Kidney tubule cell (primary cell): Measurements from ENCODE around the gene XRCC5.
A peak's percentile ranks its signal among the peaks of the same experiment; 100 is the strongest.
"Not testable (repeated sequence)": the region's sequence is repeated elsewhere in the genome, so short reads cannot be mapped to it uniquely, and the experiment has no call there.

Experiments
- DNase-seq: peaks from one replicate; pipeline ENCODE4 v3.0.0-alpha.2; 2018; ENCODE audit warnings: low spot score

The XRCC5 gene

DNA sequence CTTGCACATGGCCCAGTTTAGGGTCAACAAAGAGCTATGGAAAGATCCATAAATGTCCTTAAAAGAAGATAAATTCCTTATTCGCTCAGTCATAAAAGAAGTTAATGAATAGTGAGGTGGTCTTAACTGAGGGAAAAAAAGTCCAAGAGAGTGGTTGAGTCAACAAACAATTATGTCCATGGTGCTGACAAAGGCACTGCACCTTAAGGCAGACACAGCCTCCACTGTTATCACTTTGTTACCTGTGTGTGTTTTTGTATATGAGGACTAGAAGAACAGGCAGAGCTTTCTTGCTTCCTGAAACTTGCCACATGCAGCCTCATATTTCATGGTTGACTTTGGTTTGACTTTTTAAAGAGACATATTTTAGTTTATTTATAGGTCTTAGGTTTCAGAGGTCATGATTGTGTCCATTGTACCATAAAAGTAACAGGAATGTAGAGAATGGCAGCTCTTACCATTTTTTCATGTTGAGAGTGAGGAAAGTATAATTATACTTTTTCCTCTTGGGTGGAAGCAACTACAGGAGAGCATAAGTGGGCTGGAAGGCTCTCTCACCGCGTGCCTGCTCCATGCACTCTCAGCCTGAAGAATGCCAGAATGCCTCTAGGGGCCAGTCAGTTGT is 93.6 kb downstream of the XRCC5 start:
- DNase-seq = peak; percentile 83

DNA sequence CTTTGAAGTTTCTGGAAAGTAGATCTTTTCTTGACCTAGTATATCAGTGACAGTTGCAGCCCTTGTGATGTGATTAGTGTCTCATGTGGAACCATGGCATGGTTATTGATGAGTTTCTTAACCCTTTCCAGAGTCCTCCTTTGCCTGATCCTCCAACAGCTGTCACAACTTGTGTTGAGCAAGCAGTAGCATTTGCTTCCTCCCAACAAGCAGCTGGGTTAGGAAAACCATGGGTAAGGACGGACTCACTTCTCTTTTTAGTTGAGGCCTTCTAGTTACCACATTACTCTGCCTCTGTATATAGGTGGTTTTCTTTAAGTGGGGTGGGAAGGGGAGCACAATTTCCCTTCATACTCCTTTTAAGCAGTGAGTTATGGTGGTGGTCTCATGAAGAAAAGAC is 96.3 kb downstream of the XRCC5 start:
- DNase-seq = no peak

DNA sequence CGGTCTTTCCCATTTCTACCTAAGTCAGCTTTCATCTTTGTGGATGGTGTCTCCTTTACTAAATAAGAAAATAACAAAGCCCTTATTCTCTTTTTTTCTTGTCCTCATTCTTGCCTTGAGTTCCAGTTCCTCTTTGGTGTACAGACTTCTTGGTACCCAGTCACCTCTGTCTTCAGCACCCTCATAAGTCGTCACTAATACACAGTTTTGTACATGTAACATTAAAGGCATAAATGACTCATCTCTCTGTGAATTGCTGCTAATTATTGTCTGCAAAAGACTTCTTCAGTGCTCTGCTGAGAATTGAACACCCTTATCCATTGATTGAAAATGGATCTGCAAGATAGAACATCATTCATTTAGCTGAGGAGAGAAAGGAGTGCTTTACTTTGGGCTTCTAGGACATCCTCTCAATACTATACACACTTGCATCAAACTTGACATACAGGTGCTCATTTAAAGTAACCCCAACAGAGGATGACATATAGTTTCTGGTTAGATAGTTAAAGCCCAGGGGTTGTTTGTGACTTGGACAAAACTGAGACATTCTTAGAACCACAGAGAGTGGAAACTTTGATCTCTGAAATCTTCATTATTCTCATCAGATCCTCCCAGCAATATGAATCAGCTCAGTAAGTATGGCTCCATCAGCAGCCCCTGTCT is 97.0 kb downstream of the XRCC5 start:
- DNase-seq = no peak

DNA sequence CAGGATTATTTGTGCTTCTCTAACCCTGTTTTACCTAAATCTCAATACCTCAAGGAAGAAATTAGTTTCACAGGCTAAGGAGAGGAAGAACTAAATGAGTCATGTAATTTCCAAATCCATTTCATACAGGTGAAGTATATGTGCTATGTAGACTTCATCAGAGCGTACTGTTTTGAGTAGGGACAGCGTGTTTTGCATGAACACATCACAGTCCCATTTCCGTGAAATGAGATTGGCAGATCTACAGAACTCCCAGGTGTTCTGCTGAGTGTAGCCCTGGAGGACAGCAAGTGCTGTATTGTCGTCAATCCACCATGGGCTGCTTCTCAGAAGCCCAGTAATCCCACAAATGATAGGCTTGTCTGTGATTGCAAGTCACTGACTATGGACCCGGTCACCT is 97.7 kb downstream of the XRCC5 start:
- DNase-seq = no peak

DNA sequence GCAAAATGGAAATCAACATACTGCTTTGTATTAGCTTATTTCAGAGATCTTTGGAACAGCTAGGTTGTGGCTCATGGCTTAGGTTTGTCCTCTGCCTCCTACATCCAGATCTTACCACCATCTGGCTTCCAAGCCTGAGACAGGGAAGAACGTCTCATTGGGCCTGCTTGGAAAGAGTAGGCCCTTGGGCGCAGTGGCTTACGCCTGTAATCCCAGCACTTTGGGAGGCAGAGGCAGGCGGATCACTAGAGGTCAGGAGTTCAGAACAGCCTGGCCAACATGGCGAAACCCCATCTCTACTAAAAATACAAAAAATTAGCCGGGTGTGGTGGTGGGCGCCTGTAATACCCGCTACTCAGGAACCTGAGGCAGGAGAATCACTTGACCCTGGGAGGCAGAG is 99.5 kb downstream of the XRCC5 start:
- DNase-seq = not testable (repeated sequence)

DNA sequence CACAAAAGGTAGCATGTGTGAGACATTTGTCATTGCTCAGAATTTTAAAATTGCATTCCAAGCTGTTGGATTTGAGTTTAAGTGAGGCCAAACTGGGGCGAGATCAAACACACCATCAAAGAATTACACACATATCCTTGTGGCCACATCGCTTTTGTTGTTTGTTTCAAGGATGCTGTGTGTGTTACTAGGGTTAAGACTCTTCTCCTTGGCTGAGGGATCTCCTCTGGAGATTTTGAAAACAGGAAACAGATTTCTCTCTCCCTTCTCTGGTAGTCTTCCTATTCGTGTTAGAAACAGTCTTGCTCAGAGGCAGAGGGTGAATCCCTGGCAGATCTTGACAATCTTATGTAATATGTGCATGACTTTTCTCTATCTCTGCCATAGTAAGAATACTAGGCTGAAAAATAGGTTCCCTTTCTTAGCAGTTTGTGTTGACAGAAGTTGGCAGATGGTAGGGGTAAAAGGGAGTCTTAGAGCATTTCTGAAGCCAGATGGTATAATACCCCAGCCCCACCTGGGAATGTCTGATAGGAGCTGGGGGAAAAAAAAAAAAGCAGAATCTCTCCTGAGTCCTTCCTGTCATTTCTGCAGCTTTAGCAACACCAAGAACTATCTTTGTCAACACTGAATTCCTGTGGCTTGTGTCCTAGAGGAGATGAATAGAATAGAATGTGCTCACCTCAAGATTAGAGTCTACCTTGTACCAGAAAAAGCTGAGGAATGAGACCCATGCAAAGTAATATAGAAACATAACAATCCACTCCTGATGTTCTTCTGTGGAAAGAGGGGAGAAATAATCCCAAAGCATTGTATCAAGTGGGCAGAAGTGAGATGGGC is 101.8 kb downstream of the XRCC5 start:
- DNase-seq = peak; percentile 62

DNA sequence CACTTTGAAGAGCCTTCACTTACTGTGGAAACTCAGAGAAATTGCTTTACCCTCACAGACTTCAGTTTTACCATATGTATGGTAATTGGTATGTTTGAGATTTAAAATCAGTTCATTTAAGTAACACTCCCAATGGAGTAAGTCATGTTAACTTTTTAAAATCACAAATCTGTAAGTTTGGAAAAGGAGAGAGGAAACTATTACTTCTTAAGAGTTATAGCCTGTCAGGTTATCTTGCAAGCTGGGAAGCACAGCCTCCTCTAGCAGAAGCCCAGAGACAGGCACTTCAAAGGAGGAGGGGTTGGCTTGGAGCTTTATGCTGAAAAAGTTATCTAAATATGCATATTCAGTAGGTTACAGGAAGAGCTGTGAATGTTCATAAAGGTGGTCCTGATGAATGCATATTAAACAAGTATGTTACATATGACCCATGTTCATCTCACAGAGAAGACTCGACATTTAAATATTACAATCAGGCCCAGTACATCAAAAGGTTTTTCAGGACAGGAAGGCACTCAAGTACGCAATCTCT is 102.5 kb downstream of the XRCC5 start:
- DNase-seq = no peak

DNA sequence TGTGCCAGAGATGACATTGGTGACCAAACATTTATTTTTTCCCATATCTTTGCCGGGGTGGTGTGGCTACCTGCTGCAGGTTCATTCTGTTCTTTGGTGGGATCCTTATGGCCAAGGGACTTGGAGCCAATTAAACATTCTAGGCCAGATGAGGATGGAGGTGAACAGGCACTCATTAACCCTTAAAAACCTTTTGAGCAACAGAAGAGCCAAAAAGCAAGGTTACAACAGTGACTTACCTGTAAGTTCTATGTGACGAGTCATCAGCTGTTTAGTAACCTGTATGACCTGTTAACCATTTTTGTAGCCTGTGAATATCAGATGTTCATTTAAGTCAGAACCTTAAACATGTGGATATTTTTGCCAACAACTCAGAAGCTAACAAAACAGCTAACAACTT is 105.6 kb downstream of the XRCC5 start:
- DNase-seq = peak; percentile 45

DNA sequence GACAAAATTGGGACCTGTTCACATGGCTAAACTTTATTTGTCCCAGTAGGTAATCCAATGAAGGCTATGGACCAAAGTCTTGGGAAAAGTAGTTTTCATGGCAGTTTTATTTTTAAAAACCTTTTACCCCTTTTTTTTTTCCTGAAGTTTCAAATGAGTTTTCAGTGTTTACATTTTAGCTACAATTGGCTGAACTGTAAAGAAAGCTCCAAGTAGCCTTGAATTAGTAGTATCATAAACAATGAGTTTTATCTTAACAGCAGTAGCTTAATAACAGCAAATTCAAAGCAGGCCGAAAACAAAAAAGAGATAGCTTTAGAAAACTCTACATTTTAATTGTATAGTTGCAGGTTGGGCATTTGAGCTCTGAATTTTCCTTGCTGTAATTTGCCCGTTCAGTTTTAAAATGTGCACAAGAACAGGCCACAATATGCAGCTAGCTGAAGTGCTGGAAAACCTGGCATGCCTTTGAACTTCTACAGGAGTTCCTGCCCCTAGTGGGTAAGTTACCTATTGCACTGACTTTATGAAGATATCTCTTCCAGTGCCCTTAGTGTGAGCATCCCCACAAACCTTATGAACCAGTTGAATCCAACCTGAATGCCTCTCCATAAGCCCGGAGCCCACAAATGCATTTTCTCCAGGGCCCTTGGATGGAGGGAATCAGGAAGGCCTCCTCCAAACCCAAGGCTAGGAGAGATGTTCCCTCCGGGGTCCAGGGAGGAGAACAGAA is 106.7 kb downstream of the XRCC5 start:
- DNase-seq = peak; percentile 41

DNA sequence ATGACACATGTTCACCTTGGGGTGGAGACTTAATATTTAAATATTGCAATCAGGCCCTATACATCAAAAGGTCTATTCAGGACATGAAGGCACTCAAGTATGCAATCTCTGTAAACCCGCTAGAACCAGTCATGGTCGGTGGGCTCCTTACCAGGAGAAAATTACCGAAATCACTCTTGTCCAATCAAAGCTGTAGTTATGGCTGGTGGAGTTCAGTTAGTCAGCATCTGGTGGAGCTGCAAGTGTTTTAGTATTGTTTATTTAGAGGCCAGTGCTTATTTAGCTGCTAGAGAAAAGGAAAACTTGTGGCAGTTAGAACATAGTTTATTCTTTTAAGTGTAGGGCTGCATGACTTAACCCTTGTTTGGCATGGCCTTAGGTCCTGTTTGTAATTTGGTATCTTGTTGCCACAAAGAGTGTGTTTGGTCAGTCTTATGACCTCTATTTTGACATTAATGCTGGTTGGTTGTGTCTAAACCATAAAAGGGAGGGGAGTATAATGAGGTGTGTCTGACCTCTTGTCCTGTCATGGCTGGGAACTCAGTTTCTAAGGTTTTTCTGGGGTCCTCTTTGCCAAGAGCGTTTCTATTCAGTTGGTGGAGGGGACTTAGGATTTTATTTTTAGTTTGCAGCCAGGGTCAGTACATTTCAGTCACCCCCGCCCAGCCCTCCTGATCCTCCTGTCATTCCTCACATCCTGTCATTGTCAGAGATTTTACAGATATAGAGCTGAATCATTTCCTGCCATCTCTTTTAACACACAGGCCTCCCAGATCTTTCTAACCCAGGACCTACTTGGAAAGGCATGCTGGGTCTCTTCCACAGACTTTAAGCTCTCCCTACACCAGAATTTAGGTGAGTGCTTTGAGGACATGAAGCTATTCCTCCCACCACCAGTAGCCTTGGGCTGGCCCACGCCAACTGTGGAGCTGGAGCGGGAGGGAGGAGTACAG is 108.1 kb downstream of the XRCC5 start:
- DNase-seq = peak; percentile 66

DNA sequence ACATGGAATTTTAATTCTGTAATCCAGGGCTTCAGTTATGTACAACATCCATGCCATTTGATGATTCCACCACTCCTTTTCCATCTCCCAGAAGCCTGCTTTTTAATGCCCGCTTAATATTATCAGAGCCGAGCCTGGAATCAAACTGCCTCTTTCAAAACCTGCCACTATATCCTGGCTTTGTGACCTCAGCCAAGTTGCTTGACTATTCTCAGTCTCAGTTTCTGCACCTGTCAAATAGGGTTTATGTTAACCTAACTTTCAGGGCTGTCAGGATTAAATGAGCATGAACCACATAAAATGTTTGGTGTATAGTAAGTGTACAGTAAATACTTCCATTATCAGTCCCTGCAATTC is 108.7 kb downstream of the XRCC5 start:
- DNase-seq = no peak

DNA sequence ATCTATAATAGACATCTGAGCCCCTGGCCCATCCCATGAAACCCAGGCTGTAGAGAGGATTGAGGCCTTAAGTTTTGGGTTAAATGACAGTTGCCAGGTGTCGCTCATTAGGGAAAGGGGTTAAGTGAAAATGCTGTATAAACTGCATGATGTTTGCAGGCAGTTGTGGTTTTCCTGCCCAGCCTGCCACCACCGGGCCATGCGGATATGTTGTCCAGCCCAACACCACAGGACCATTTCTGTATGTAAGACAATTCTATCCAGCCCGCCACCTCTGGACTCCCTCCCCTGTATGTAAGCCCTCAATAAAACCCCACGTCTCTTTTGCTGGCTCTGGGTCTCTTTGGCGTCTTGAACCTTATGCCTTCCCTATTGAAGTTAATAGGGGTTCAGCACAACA is 110.7 kb downstream of the XRCC5 start:
- no peak for DNase-seq

DNA sequence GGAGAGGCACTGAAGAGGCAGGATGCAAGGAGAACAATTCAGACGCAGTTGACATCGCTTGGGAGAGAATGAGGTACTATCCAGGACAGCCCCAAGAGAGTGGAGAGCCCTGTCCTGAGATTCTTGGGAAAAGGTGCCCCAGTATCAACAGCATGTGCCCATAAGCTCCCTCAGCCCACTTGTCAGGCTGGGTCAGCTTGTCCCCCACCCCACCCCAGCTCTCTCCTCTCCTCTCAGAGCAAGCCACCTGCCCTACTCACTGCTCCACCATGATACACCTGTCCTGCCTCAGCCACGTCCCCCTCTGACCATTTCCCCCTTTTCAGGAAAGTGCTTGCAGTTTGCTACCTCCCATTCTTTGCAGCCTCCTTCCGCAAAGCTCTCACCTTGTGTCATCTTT is 111.8 kb downstream of the XRCC5 start:
- no peak for DNase-seq

DNA sequence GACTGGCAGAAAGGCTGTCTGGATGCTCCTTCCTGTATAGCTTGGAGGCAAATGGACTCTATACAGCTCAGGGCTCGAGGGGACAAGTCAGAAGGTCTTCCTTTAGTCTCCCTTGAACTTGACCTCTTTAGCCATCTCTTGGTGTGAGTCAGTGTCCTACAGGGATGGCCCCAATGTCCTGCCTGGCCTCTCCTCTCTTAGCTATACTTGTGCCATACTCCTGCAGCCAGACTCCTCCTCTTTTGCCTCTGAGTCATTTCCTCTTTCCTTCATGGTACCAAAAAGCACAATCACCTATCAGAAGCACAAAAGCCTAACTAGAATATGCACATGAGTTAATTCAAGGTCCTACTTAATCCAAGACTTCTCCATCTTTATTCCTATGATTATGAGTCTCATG is 112.7 kb downstream of the XRCC5 start:
- peak; percentile 80 for DNase-seq

DNA sequence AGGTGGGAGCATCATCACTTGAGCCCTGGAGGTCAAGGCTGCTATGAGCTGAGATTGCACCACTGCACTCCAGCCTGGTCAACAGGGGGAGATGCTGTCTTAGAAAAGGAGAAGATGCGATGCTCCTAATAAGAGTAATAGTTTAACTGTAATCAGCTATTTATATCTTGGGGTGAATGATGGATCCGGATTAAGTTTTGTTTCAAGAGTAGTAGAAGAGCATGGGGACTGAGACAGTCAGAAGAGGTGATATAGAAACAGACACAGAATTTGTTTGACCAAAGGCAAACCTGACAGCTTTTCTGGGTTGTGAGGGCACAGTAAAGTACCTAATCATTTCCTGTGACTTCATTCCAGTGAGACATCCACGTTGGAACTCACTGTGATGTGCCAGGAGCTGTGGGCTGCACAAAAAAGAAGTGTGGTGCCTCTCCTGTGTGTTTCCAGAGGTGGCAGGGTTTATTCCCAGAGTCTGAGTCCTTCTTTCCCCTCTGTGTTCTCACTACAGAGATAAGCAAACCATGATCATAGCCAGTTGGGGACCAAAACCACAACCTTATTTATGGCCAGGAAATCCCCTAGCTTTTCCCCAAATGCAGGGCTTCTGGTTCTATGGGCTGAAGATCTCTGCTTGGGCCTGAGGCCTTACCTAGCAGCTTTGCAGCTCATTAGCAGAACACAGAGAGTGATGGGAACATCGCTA is 113.7 kb downstream of the XRCC5 start:
- peak; percentile 63 for DNase-seq

DNA sequence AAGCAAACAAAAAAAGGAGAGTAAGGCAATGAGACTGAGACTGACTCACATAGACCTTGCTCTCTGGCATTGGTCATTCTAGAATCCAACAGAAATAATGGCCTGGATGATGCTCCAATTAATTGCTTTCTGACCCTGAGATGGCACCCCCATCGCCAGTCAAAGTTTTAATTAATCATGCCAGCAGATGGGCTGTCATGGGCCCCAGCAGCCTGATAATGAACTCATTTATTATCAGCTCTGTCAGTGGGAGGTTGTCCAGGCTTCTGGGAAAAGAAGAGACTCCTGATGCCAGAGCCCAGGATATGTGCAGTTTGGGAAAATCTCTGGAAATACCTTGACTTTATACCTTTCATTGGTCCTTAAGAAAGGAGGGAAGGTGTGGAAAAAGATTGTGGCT is 115.2 kb downstream of the XRCC5 start:
- no peak for DNase-seq

DNA sequence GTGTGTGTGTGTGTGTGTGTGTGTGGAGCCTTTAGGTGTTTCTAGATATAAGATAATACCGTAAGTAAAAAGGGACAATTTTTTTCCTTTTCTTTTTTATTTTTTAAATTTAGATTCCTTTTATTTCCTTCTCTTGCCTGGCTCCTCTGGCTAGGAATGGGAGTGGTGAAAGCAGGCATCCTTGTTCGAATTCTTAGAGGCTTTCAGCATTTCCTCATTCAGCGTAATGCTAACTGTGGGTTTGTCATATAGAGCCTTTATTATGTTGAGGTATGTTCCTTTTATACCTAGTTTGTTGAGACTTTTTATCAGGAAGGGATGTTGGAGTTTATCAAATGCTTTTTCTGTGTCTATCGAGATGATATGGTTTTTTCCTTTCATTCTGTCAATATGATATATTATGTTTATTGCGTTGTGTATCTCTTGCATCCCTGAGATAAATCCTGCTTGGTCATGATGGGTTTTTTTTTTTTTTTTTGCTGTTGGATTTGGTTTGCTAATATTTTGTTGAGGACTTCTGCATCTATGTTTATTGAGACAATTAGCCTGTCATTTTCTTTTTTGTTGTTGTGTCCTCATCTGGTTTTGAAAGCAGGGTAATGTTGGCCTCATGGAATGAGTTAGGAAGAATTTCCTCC is 120.2 kb downstream of the XRCC5 start:
- DNase-seq = no peak

DNA sequence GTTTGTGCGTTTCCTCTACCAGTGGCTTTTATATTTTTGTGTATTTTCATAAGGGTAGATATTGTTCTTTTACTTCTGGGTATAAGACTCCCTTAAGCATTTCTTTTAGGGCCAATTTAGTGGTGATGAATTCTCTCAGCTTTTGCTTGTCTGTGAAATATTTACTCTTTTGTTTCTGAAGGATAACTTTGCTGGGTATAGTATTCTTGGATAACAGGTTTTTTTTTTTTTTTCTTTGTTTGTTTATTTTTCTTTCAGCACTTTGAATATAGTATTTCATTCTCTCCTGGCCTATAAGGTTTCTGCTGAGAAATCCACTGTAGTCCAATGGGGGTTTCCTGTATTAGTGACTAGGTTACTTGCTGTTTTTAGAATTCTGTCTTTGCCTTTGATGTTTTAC is 122.7 kb downstream of the XRCC5 start:
- no peak for DNase-seq

DNA sequence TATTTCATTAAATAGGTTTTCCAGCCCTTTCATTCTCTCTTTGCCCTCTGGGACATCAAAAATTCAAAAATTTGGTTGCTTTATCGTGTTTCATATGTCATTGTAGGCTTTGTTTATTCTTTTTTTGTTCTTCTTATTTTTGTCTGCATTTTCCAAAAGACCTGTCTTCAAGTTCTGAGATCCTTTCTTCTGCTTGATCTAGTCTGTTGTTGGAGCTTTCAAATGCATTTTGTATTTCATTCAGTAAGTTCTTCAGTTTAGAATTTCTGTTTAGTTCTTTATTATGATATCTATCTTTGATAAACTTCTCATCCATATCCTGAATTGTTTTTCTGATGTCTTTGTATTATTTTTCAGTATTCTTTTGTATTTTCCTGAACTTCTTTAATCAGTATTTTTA is 123.6 kb downstream of the XRCC5 start:
- DNase-seq = no peak
